Tibial nerve (tissue), 3 donors: ENCODE results near the gene CDCP2.

Experiments
- POLR2A ChIP-seq, 2 donors: fragments of 450-650 bp; IDR thresholded peaks; one replicate each; pipeline ENCODE4 v1.6.1; 2017; ENCODE audit warnings: antibody characterized with exemption in 2 of 2, mild to moderate bottlenecking in 2 of 2, moderate library complexity in 2 of 2
- TF ChIP-seq, protein P1 (sequence below), 5 experiments: fragments of 200-600 bp in 3 of 5; fragments of 450-650 bp in 2 of 5; sonication (generic) in 3 of 5; IDR thresholded peaks; one replicate each; pipeline ENCODE4 v1.5.1; 2016 to 2019; ENCODE audit warnings: antibody characterized with exemption in 5 of 5, mild to moderate bottlenecking in 3 of 5, moderate library complexity in 2 of 5

DNA sequence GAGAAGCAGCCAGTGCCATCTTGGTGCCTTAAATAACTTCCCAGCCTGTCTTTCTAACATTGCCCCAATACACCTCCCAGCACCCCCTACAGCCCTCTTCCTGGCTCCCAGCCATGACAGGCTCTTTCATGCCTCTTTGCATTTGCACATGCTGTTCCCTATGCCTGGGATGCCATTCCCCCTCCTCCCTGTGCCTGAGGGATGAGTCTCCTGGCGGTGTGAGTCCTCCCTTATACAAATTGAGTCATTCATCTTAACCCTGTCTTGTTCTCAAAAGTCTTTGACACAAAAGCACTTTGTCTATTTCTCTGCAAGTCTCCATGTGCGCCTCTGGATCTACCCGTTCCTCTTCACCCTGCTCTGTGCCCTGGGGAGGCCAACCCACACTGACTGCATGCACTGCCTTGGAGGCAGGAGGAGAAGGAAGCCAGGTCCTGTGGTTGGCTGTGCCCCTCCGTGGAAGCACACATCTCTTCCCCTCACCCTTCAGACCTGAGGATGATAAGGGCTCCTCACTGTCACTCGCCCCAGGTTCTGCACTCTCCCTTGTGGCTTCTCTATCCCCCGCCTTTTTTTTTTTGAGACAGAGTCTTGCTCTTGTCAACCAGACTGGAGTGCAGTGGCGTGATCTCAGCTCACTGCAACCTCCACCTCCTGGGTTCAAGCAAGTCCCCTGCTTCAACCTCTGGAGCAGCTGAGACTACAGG is 25.1 kb downstream of the CDCP2 start:
- TF ChIP-seq, protein P1, sequence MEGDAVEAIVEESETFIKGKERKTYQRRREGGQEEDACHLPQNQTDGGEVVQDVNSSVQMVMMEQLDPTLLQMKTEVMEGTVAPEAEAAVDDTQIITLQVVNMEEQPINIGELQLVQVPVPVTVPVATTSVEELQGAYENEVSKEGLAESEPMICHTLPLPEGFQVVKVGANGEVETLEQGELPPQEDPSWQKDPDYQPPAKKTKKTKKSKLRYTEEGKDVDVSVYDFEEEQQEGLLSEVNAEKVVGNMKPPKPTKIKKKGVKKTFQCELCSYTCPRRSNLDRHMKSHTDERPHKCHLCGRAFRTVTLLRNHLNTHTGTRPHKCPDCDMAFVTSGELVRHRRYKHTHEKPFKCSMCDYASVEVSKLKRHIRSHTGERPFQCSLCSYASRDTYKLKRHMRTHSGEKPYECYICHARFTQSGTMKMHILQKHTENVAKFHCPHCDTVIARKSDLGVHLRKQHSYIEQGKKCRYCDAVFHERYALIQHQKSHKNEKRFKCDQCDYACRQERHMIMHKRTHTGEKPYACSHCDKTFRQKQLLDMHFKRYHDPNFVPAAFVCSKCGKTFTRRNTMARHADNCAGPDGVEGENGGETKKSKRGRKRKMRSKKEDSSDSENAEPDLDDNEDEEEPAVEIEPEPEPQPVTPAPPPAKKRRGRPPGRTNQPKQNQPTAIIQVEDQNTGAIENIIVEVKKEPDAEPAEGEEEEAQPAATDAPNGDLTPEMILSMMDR (IDR thresholded peaks at IDR 0.05) = no peak
- TF ChIP-seq POLR2A (IDR thresholded peaks at IDR 0.05) = no peak
